Measurements from ENCODE around the gene CRB1. TPM values are rescaled to one million over a fixed set of nuclear protein-coding genes. Genes with fewer than 3 reads are reported as not detected.

The CRB1 gene
- total RNA-seq, 1 donor from 2014 or later: 0.51 TPM

- no peak overlapping the region for H3K27ac Mint-ChIP-seq
- peaks cover 85% of the 10 kb centered on the region for H3K4me1 Mint-ChIP-seq
- no peak for DNase-seq (ENCODE audit: low spot score in 2 of 2, unreplicated experiment in 2 of 2)
- H3K36me3 Mint-ChIP-seq: no peaks in the 10 kb centered on the region
- TF ChIP-seq CTCF (IDR thresholded peaks at IDR 0.05; ENCODE audit: unreplicated experiment): no peak
- H3K27me3 Mint-ChIP-seq (ENCODE audit: low read depth): no peaks in the 10 kb centered on the region
- H3K9me3 Mint-ChIP-seq: no peaks in the 10 kb centered on the region
- H3K4me3 Mint-ChIP-seq: no peak overlapping the region
These were observed 199.8 kb downstream of the CRB1 start for GRCh38 chr1:197467881-197468280.

- Mint-ChIP-seq H3K36me3 (no peaks in the 10 kb centered on the region), H3K4me1 (peaks cover 84% of the 10 kb centered on the region), H3K4me3 (no peak overlapping the region), H3K9me3 (no peaks in the 10 kb centered on the region), H3K27ac (no peak overlapping the region), H3K27me3 (ENCODE audit: low read depth) (no peaks in the 10 kb centered on the region)
- TF ChIP-seq CTCF (IDR thresholded peaks at IDR 0.05; ENCODE audit: unreplicated experiment): no peak
- no peak for DNase-seq (ENCODE audit: low spot score in 2 of 2, unreplicated experiment in 2 of 2)
These were observed 200.6 kb downstream of the CRB1 start for GRCh38 chr1:197468543-197469175.

GRCh38 chr1:197469620-197470210, 201.7 kb downstream of the CRB1 start:
- no peak for TF ChIP-seq CTCF (IDR thresholded peaks at IDR 0.05; ENCODE audit: unreplicated experiment)
- Mint-ChIP-seq H3K9me3 (no peaks in the 10 kb centered on the region), H3K27me3 (ENCODE audit: low read depth) (no peaks in the 10 kb centered on the region), H3K36me3 (no peaks in the 10 kb centered on the region), H3K4me1 (peaks cover 81% of the 10 kb centered on the region), H3K27ac (no peak overlapping the region), H3K4me3 (no peak overlapping the region)
- no peak for DNase-seq (ENCODE audit: low spot score in 2 of 2, unreplicated experiment in 2 of 2)

DNA sequence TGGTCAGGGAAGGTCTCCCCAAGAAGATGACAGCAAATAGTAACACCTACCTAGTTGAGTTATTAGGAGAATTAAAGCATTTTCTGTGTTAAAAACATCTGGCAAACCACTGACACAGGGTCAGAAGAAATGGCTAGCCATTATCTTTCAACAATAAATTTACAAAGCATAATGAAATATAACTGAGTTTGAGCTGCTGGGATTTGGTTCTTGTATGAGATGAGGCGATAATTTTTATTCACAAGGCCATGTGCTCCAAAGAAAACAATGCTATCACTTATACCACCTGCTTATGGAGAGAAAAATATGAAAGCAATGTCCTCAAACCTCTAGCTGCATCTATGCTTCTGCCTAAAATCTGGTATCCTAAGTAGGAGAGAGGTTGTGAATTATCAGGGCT, 202.3 kb downstream of the CRB1 start:
- H3K9me3 Mint-ChIP-seq: no peaks in the 10 kb centered on the region
- no peak overlapping the region for H3K27ac Mint-ChIP-seq
- no peak for DNase-seq (ENCODE audit: low spot score in 2 of 2, unreplicated experiment in 2 of 2)
- no peak for TF ChIP-seq CTCF (IDR thresholded peaks at IDR 0.05; ENCODE audit: unreplicated experiment)
- peaks cover 77% of the 10 kb centered on the region for H3K4me1 Mint-ChIP-seq
- no peaks in the 10 kb centered on the region for H3K36me3 Mint-ChIP-seq
- H3K4me3 Mint-ChIP-seq: no peak overlapping the region
- H3K27me3 Mint-ChIP-seq (ENCODE audit: low read depth): no peaks in the 10 kb centered on the region

GRCh38 chr1:197471248-197471985, 203.4 kb downstream of the CRB1 start:
- peaks cover 68% of the 10 kb centered on the region for H3K4me1 Mint-ChIP-seq
- no peak for TF ChIP-seq CTCF (IDR thresholded peaks at IDR 0.05; ENCODE audit: unreplicated experiment)
- DNase-seq (ENCODE audit: low spot score in 2 of 2, unreplicated experiment in 2 of 2): no peak
- no peak overlapping the region for H3K4me3 Mint-ChIP-seq
- no peaks in the 10 kb centered on the region for H3K36me3 Mint-ChIP-seq
- no peaks in the 10 kb centered on the region for H3K9me3 Mint-ChIP-seq
- peak overlapping the region; percentile 13 for H3K27ac Mint-ChIP-seq
- no peaks in the 10 kb centered on the region for H3K27me3 Mint-ChIP-seq (ENCODE audit: low read depth)
